HG03097 (cell line): ENCODE results near the gene GPATCH8.
"Not testable (repeated sequence)": the region's sequence is repeated elsewhere in the genome, so short reads cannot be mapped to it uniquely, and the experiment has no call there.

Experiments
- ATAC-seq: cut with Tn5 transposase; IDR thresholded peaks from one replicate; pipeline ENCODE4 v1.9.1; 2021; ENCODE audit not compliant: unreplicated experiment, low FRiP score

The GPATCH8 gene

DNA sequence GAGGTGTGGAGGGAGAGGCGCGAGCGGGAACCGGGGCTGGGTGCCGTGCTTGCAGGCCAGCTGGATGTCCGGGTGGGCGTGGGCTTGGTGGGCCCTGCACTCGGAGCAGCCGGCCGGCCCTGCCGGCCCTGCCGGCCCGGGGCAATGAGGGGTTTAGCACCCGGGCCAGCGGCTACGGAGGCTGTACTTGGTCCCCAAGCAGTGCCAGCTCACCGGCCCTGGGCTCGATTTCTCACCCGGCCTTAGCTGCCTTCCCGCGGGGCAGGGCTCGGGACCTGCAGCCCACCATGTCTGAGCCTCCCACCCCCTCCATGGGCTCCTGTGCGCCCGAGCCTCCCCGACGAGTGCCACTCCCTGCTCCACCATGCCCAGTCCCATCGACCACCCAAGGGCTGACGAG is 24.7 kb upstream of the GPATCH8 start:
- ATAC-seq: no peak

GRCh38 chr17:44527102-44527501 is 23.9 kb upstream of the GPATCH8 start:
- ATAC-seq: no peak

DNA sequence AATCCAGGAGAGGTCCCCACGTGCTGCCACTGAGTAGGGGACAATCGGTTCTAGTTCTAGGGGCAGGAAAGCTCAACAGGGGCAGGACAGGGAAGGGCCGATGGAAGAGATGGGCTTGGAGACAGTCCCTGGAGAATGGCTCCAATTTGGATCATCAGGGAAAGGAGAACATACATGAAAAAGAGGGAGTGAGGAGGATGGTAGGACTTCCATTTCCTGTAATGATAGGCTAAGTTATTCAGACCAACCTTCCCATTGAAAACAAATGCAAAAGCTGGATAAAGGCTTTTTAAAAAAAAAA is 20.4 kb upstream of the GPATCH8 start:
- no peak for ATAC-seq

- ATAC-seq: no peak
These were observed 19.9 kb upstream of the GPATCH8 start for GRCh38 chr17:44522883-44523671.

DNA sequence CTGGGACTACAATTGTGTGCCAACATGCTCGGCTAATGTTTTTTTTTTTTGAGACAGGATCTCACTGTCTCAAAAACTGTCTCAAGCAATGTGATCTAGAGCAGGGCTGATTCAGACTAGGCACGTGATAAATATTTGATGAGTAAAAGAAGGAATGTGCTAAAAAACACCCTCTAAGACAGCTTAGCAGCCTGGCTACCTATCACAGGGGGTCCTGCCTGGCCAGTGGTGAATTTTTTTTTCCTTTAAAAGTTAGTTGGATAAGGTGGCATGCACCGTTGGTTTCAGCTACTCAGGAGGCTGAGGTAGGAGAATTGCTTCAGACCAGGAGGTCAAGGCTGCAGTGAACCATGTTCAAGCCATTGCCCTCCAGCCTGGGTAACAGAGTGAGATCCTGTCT is 14.8 kb upstream of the GPATCH8 start:
- ATAC-seq: no peak

GRCh38 chr17:44511241-44512134 is 8.3 kb upstream of the GPATCH8 start:
- not testable (repeated sequence) for ATAC-seq

- ATAC-seq: not testable (repeated sequence)
These were observed 3.9 kb upstream of the GPATCH8 start for GRCh38 chr17:44506939-44507604.

- peak; percentile 34 for ATAC-seq
These were observed 534 bp downstream of the GPATCH8 start for GRCh38 chr17:44502598-44503146.

DNA sequence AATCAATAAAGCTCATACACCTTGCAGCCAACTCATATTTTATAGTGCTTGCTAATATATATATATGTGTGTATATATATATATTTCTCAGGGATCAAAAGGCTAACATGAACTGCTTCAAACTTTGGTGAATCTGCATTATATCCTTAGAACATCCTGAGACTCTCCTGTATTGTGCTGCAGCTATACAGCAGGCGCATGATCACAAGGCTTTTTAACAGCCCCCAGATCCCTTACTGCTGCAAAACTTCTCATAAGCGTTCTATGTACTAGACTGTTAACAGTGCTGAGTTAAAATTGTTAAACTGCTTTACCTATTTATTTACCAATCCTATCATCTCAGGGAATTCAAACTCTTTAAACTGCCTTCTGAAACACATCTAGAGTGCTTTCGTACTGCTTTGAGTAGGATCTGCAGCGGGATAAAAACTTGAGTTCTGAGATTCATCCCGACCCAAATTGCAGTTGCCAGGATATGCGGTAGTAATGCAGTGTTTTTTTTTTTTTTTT is 1.3 kb downstream of the GPATCH8 start:
- ATAC-seq: no peak

DNA sequence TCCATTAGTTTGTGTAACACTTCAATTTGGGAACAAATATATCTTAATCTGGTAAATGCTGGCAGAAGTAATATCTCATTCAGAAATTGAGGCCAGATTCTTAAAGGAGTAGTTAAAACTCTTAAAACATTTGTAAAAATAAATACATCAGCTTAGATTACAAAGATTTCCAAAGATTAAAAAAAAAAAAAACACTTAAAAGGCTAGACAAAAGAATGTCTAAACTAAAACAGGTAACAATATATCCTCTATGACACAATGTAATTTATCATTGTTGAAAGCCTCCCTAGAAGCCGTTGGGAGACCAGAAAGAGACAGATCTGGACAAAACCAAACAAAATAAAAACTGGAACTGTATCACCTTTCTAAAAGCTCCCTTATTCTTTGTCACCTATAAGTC is 3.5 kb downstream of the GPATCH8 start:
- no peak for ATAC-seq

DNA sequence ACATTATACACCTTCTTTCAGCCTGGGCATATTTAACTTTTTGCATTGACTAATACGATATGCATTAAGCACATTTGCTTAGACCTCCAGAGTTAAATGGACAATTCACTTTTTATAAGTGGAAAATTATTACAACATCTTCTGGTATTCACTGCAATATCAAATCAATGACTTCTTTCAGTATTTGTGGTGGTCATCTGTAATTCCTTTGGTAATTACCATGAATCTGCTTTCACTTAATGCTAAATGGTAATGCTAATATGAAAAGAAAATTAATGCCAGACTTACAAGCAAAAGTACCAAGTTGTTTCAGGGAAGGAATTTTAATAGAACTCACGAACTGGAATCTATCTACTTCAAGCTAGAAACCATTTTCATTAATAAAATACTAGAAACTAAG is 6.4 kb downstream of the GPATCH8 start:
- ATAC-seq: no peak

DNA sequence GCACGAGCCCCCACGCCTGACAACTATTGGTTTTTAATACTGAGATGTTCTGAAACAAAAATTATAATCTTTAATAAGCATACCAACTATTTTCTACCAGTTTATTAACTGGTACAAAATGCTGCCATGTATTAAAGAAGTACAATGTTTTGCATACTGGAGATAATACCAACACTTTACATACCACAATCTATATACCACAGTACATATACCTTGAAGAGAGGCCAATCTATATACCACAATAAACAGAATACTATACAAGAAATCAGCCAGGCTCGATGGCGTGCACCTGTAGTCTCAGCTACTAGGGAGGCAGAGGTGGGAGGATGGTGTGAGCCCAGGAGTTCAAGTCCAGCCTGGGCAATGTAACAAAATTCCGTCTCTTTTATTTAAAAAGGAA is 9.9 kb downstream of the GPATCH8 start:
- ATAC-seq: no peak

DNA sequence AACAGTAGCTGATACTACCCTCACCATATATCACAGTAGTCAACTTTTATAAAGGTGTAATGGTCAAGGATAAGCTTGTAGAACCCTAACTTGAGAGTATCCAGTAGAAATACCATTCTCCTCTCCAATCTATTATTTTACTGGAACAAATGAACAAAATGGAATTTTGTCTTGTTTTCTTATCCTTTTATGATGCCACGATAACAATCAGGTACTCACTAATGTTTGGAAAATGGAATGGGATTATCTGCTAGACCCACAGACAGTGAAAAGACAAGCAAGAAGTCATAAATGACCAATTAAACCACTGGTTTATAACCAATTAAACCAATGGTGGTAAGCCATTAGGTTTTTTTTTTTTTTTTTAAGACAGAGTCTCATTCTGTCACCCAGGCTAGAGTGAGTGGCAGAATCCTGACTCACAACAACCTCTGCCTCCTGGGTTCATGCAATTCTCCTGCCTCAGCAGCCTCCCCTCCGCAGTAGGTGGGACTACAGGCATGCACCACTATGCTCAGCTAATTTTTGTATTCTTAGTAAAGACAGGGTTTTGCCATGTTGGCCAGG is 10.4 kb downstream of the GPATCH8 start:
- no peak for ATAC-seq

GRCh38 chr17:44489581-44489980 is 13.6 kb downstream of the GPATCH8 start:
- ATAC-seq: no peak

DNA sequence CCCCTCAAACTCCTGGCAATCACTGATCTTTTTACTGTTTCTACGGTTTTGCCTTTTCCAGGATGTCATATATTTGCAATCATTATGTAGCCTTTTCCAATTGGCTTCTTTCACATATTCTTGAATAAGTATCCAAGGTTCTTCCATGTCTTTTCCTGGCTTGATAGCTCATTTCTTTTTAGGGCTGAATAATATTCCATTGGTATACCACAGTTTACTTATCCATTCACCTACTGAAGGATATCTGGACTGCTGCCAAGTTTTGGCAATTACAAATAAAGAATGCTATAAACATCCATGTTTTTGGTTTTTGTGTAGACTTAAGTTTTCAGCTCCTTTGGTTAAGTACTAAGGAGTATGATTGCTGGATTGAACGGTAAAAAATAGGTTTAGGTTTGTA is 16.0 kb downstream of the GPATCH8 start:
- ATAC-seq: no peak

DNA sequence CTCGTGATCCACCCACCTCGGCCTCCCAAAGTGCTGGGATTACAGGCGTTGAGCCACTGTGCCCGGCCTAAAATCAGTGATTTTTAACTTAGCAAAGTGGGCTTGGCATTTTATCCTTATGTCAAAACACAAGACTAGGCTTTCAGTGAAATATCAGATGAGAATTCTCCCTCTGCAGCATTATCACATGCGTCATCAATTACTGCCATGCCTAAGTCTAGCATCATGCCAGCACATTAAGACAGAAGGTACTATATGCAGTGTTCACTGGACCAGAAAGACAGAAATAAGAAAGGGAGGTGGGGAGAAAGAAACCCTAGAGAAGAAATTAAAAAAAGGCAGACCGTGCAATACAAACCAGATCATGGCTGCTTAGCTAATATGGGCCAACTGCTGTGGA is 29.8 kb downstream of the GPATCH8 start:
- no peak for ATAC-seq

- ATAC-seq: no peak
These were observed 33.5 kb downstream of the GPATCH8 start for GRCh38 chr17:44469676-44470075.

- ATAC-seq: no peak
These were observed 36.1 kb downstream of the GPATCH8 start for GRCh38 chr17:44467108-44467507.

- no peak for ATAC-seq
These were observed 36.9 kb downstream of the GPATCH8 start for GRCh38 chr17:44466339-44466738.

GRCh38 chr17:44465897-44466296 is 37.3 kb downstream of the GPATCH8 start:
- no peak for ATAC-seq

DNA sequence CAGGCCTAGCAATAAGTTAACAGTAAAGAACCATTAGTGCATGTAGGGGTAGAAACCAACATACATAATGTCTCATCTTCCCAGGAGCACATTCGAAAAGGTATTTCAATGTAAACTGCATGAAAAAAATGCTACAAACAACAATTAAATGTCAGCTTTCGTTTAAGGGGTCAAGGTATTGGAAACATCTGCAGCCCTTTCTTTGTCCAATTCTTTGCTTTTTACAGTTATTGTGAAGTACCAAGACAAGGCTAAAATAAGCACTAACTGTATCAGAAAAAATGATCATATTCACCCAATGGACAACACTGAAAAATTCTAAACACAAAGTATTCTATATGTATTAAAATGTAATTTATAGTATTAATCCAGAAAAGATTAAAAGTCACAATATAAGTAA is 37.9 kb downstream of the GPATCH8 start:
- no peak for ATAC-seq
